LNCAP (cell line): ENCODE measurements around the gene NFASC.

Experiments
- TF ChIP-seq, protein P1 (sequence below): fragments of 450-650 bp; IDR thresholded peaks from 2 replicates; pipeline ENCODE4 v1.5.1; 2017; ENCODE audit warnings: mild to moderate bottlenecking

The NFASC gene

GRCh38 chr1:204879351-204879750 lies 8.7 kb downstream of the NFASC start:
- TF ChIP-seq, protein P1, sequence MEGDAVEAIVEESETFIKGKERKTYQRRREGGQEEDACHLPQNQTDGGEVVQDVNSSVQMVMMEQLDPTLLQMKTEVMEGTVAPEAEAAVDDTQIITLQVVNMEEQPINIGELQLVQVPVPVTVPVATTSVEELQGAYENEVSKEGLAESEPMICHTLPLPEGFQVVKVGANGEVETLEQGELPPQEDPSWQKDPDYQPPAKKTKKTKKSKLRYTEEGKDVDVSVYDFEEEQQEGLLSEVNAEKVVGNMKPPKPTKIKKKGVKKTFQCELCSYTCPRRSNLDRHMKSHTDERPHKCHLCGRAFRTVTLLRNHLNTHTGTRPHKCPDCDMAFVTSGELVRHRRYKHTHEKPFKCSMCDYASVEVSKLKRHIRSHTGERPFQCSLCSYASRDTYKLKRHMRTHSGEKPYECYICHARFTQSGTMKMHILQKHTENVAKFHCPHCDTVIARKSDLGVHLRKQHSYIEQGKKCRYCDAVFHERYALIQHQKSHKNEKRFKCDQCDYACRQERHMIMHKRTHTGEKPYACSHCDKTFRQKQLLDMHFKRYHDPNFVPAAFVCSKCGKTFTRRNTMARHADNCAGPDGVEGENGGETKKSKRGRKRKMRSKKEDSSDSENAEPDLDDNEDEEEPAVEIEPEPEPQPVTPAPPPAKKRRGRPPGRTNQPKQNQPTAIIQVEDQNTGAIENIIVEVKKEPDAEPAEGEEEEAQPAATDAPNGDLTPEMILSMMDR = no peak

DNA sequence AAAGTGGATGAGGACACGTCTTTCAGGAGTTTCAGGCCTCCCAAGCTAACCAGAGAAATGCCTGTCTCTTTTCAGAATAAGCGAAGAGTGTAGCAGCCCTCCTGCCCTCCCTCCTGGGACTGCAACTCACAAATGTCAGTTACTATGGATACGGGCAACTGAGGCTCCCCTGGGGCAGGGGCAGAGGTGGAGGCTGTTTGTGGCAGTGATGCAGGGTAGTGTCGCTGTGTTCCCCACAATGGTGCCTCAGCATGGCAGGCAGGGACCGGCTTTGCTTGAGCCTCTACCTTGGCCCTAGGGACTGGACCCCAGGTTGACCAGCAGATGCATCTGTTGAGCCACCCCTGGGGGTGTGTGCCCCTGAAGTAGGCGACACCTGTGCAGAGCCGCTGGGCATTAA lies 10.2 kb downstream of the NFASC start:
- TF ChIP-seq, protein P1 = no peak

GRCh38 chr1:204882479-204882878 lies 11.8 kb downstream of the NFASC start:
- TF ChIP-seq, protein P1 = no peak

GRCh38 chr1:204883405-204883804 lies 12.7 kb downstream of the NFASC start:
- TF ChIP-seq, protein P1 = no peak

DNA sequence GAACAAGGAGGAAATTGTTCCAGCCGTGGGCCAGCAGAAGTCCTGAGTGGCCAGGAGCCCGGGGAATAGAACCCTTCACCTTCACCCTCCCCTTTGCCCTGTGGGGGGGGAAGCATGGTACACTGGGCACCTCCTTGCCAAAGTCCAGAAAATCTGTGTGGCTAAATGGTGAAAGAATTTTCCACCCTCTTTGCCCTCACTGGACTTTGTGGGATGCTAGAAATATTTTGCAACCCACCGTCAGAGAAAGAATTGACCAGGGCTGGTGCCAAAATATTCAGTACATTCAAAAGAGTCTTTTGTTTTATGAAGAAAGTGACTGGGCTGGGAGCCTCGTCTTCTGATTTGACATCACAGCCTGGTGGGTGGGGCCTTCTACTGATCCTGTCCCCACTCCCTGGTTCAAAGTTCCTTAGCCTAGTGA lies 14.6 kb downstream of the NFASC start:
- TF ChIP-seq, protein P1 = no peak

- TF ChIP-seq, protein P1 = no peak
Measured at GRCh38 chr1:204885790-204886189, 15.1 kb downstream of the NFASC start.

GRCh38 chr1:204887846-204888245 lies 17.2 kb downstream of the NFASC start:
- TF ChIP-seq, protein P1 = no peak

- TF ChIP-seq, protein P1 = no peak
Measured at GRCh38 chr1:204888294-204888693, 17.6 kb downstream of the NFASC start.
